Measurements from ENCODE around the gene CFAP20DC.

DNA sequence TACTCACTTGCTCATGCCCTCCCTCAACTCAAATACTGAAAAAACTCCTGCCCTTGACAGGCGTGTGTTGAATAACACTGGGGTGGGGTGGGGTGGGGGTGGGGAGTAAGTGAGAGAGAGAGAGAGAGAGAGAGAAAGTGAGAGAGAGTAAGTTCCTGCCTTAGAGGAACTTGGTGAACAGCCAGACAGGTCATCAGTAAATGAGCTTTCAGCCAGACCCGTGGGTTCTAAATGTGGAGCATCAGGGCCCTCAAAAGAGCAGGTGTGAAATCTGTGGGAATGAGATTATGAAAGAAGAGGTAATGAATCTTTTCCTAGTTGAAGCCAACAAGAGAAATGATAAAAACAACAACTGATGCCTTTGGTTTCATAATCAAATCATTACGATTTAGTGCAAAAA lies 248.9 kb downstream of the CFAP20DC start:
- TF ChIP-seq POLR2A (IDR thresholded peaks at IDR 0.05; ENCODE audit: low read depth, low read length) (no peak), POLR2AphosphoS5 (IDR thresholded peaks at IDR 0.05; ENCODE audit: low read depth, low read length) (no peak)
